ENCODE data around the gene NAB1.
"Not testable (repeated sequence)": the region's sequence is repeated elsewhere in the genome, so short reads cannot be mapped to it uniquely, and the experiment has no call there.

Gene NAB1

DNA sequence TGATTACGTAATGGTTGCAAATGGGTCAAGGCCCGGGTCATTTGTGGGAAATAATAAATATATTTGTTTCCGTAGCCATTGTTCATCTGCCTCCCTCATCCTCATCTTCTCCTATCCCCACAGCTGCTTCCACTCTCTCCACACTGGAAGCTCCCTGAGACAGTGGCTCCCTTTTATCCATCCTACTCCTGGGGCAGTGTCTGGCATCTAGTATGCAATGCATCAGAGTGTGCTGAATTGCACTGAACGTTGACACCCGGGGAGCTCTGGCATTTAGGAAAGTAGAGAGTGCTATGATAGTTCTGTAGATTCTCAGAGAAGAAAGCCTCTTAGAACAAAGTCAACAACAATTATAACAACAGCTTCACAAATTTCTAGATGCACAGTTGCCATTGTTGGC, 45.5 kb upstream of the NAB1 start:
- Histone ChIP-seq H3K4me2 (ENCODE audit: insufficient read depth, low read length) (no peak overlapping the region), H3K4me3 (ENCODE audit: low read depth in 1 of 2, low read length in 2 of 2) (no peak overlapping the region), H4K20me1 (ENCODE audit: insufficient read depth, low read length) (no peaks in the 10 kb centered on the region), H3K79me2 (ENCODE audit: insufficient read depth, low read length) (no peaks in the 10 kb centered on the region), H3K9me3 (ENCODE audit: insufficient read depth, low read length, severe bottlenecking) (no peaks in the 10 kb centered on the region), H3K27ac (ENCODE audit: low read length) (no peak overlapping the region), H3K4me1 (ENCODE audit: insufficient read depth, low read length) (peaks cover 6% of the 10 kb centered on the region; the same call in 1 of the 2 replicates), H3K9ac (ENCODE audit: low read depth, low read length) (no peak overlapping the region), H2AFZ (ENCODE audit: low read depth, low read length) (no peak overlapping the region), H3K36me3 (ENCODE audit: insufficient read depth, low read length) (no peaks in the 10 kb centered on the region), H3K27me3 (ENCODE audit: insufficient read depth, low read length, poor library complexity) (no peaks in the 10 kb centered on the region)
- DNase-seq (no peak), ATAC-seq (ENCODE audit: insufficient read depth, low read depth) (no peak)
- TF ChIP-seq, protein P1, sequence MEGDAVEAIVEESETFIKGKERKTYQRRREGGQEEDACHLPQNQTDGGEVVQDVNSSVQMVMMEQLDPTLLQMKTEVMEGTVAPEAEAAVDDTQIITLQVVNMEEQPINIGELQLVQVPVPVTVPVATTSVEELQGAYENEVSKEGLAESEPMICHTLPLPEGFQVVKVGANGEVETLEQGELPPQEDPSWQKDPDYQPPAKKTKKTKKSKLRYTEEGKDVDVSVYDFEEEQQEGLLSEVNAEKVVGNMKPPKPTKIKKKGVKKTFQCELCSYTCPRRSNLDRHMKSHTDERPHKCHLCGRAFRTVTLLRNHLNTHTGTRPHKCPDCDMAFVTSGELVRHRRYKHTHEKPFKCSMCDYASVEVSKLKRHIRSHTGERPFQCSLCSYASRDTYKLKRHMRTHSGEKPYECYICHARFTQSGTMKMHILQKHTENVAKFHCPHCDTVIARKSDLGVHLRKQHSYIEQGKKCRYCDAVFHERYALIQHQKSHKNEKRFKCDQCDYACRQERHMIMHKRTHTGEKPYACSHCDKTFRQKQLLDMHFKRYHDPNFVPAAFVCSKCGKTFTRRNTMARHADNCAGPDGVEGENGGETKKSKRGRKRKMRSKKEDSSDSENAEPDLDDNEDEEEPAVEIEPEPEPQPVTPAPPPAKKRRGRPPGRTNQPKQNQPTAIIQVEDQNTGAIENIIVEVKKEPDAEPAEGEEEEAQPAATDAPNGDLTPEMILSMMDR (IDR thresholded peaks at IDR 0.05; ENCODE audit: borderline replicate concordance, extremely low read depth, low read length, poor library complexity, severe bottlenecking), result no peak
- no peak for TF ChIP-seq EZH2 (IDR thresholded peaks at IDR 0.05; ENCODE audit: borderline replicate concordance, low read depth, low read length, severe bottlenecking)

DNA sequence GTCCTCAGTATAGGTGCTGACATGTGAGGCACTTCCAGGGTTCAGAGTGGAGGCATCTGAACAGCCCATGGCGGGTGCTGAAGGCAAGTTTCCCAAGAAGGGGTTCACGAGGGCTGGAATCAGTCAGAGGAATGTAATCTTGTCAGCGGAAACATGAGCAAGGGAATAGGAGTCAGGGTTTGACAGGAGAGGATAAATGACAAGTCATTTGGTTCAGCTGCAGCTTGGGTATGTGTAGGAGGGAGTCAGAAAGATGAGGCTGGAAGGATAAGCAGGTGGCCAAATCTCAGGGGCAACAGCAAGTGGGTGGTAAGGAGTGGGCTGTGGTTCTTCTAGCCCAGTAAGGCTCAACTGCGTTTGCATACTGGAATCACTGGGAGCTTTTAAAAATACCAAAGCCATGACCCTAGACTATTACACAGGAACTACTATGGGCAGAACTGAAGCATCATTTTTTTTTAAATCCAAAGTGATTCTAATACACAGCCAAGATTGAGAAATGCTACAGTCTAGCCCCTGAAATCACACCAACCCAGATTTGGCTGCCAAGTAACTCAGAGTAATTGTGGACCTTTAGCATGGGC, 41.8 kb upstream of the NAB1 start:
- Histone ChIP-seq H3K4me2 (ENCODE audit: insufficient read depth, low read length) (no peak overlapping the region), H3K79me2 (ENCODE audit: insufficient read depth, low read length) (no peaks in the 10 kb centered on the region), H3K36me3 (ENCODE audit: insufficient read depth, low read length) (no peaks in the 10 kb centered on the region), H2AFZ (ENCODE audit: low read depth, low read length) (no peak overlapping the region), H3K4me1 (ENCODE audit: insufficient read depth, low read length) (no peaks in the 10 kb centered on the region), H3K4me3 (ENCODE audit: low read depth in 1 of 2, low read length in 2 of 2) (no peak overlapping the region), H3K27me3 (ENCODE audit: insufficient read depth, low read length, poor library complexity) (no peaks in the 10 kb centered on the region), H3K9me3 (ENCODE audit: insufficient read depth, low read length, severe bottlenecking) (peaks cover 11% of the 10 kb centered on the region), H3K9ac (ENCODE audit: low read depth, low read length) (no peak overlapping the region), H4K20me1 (ENCODE audit: insufficient read depth, low read length) (no peaks in the 10 kb centered on the region), H3K27ac (ENCODE audit: low read length) (no peak overlapping the region)
- TF ChIP-seq, protein P1 (IDR thresholded peaks at IDR 0.05; ENCODE audit: borderline replicate concordance, extremely low read depth, low read length, poor library complexity, severe bottlenecking), result no peak
- TF ChIP-seq EZH2 (IDR thresholded peaks at IDR 0.05; ENCODE audit: borderline replicate concordance, low read depth, low read length, severe bottlenecking), result no peak
- ATAC-seq (ENCODE audit: insufficient read depth, low read depth) (no peak), DNase-seq (no peak)

DNA sequence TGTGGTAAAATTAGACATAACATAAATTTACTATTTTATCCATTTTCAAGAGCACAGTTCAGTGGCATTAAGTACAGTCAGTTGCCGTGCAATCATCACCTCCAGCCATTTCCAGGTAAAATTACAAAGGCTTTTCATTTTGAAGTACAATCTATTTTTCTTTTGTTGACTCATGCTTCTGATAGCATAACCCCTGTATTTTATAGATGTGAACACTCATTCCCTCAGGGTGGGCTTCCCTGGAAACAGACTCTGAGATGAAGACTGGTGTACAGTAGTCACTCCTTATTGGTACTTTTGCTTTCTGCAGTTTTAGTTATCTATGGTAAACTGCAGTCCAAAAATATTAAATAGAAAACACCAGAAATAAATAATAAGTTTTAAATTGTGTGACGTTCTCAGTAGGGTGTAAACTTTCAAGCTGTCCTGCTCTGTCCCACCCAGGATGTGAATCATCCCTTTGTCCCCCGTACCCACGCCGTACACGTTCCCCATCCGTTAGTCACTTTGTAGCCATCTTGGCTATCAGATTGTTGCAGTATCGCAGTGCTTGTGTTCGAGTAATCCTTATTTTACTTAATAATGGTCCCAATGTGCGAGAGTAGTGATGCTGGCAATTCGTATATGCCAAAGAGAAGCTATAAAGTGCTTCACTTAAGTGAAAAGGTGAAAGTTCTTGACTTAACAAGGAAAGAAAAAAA, 41.1 kb upstream of the NAB1 start:
- no peak overlapping the region for H2AFZ ChIP-seq (ENCODE audit: low read depth, low read length)

DNA sequence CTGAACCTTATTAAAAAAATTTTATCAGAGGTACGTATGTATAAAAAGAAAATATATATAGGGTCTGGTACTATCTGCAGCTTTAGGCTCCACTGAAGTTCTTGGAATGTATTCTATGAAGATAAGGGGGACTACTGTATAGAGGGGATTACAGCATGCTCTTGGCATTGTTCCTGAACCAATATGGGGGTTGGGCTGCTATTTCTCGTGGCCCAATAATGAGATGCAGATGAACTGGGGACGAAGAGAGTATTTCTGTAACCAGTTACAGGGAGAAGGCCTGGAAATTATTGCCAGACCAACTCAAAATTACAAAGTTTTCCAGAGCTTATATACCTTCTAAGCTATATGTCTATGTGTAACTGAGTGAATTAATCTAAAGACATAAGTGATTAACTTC, 40.0 kb upstream of the NAB1 start:
- not testable (repeated sequence) for H3K27ac ChIP-seq (ENCODE audit: low read length); H2AFZ ChIP-seq (ENCODE audit: low read depth, low read length); H3K9ac ChIP-seq (ENCODE audit: low read depth, low read length); DNase-seq; H3K27me3 ChIP-seq (ENCODE audit: insufficient read depth, low read length, poor library complexity); H3K4me3 ChIP-seq (ENCODE audit: low read depth in 1 of 2, low read length in 2 of 2); H3K4me1 ChIP-seq (ENCODE audit: insufficient read depth, low read length); H3K79me2 ChIP-seq (ENCODE audit: insufficient read depth, low read length); H3K36me3 ChIP-seq (ENCODE audit: insufficient read depth, low read length); ATAC-seq (ENCODE audit: insufficient read depth, low read depth); H4K20me1 ChIP-seq (ENCODE audit: insufficient read depth, low read length); H3K4me2 ChIP-seq (ENCODE audit: insufficient read depth, low read length)
- peaks cover 11% of the 10 kb centered on the region for H3K9me3 ChIP-seq (ENCODE audit: insufficient read depth, low read length, severe bottlenecking)

More for the DNA sequence above, 41.1 kb upstream of the NAB1 start:
- Histone ChIP-seq H3K27me3 (ENCODE audit: insufficient read depth, low read length, poor library complexity) (no peaks in the 10 kb centered on the region), H3K27ac (ENCODE audit: low read length) (no peak overlapping the region), H3K79me2 (ENCODE audit: insufficient read depth, low read length) (no peaks in the 10 kb centered on the region), H3K4me1 (ENCODE audit: insufficient read depth, low read length) (no peaks in the 10 kb centered on the region), H3K9ac (ENCODE audit: low read depth, low read length) (no peak overlapping the region), H3K4me2 (ENCODE audit: insufficient read depth, low read length) (no peak overlapping the region), H3K4me3 (ENCODE audit: low read depth in 1 of 2, low read length in 2 of 2) (no peak overlapping the region), H4K20me1 (ENCODE audit: insufficient read depth, low read length) (no peaks in the 10 kb centered on the region), H3K36me3 (ENCODE audit: insufficient read depth, low read length) (no peaks in the 10 kb centered on the region), H3K9me3 (ENCODE audit: insufficient read depth, low read length, severe bottlenecking) (peaks cover 11% of the 10 kb centered on the region)
- no peak for DNase-seq
- TF ChIP-seq, protein P1 (IDR thresholded peaks at IDR 0.05; ENCODE audit: borderline replicate concordance, extremely low read depth, low read length, poor library complexity, severe bottlenecking), result no peak
- no peak for TF ChIP-seq EZH2 (IDR thresholded peaks at IDR 0.05; ENCODE audit: borderline replicate concordance, low read depth, low read length, severe bottlenecking)
- no peak for ATAC-seq (ENCODE audit: insufficient read depth, low read depth)

DNA sequence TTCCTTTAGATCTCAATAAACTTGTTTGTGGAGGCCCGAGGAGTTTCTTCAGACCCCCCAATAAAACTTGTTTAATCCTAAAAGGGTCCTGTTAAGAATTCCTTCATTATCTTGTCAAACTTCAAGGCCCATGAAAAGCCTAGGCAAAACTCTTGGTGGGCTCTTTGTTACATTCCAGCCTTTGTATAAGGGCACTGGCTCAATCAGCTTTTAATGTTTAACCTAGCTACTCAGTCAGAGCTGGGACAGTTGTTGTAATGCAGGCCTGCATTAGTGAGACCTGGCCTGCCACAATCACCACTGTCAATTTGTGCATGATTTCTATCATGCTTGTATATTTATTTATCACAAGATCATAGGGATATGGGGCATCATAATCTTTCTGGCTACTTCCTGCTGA, 39.5 kb upstream of the NAB1 start:
- not testable (repeated sequence) for H3K9ac ChIP-seq (ENCODE audit: low read depth, low read length); H3K4me2 ChIP-seq (ENCODE audit: insufficient read depth, low read length); H3K4me3 ChIP-seq (ENCODE audit: low read depth in 1 of 2, low read length in 2 of 2); H3K79me2 ChIP-seq (ENCODE audit: insufficient read depth, low read length); H3K27ac ChIP-seq (ENCODE audit: low read length); H3K27me3 ChIP-seq (ENCODE audit: insufficient read depth, low read length, poor library complexity); H3K4me1 ChIP-seq (ENCODE audit: insufficient read depth, low read length); H2AFZ ChIP-seq (ENCODE audit: low read depth, low read length); H3K36me3 ChIP-seq (ENCODE audit: insufficient read depth, low read length); ATAC-seq (ENCODE audit: insufficient read depth, low read depth); DNase-seq; H4K20me1 ChIP-seq (ENCODE audit: insufficient read depth, low read length)
- H3K9me3 ChIP-seq (ENCODE audit: insufficient read depth, low read length, severe bottlenecking), result peaks cover 11% of the 10 kb centered on the region

DNA sequence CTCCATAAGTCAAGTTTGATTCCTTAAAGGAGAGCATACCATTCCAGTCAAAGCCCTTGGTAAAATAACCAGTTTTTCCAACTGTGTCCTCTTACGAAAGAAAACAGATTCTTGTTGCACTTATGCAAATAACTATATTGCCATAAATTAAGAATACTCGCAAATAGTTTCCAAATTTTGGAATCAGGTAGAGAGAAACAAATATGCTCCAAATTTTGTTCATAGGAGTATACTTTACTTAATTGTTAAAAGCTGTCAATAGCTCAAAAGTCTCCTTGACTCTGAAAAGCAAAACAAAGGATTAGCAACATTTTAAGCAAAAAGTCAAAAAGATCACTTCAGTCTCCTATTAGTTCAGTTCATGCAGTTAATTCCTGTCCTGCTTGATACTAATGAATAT, 38.4 kb upstream of the NAB1 start:
- not testable (repeated sequence) for H3K4me1 ChIP-seq (ENCODE audit: insufficient read depth, low read length); H3K27me3 ChIP-seq (ENCODE audit: insufficient read depth, low read length, poor library complexity)

More for the DNA sequence above, 38.4 kb upstream of the NAB1 start:
- H3K27ac ChIP-seq (ENCODE audit: low read length); H3K9ac ChIP-seq (ENCODE audit: low read depth, low read length); H3K36me3 ChIP-seq (ENCODE audit: insufficient read depth, low read length); H3K4me3 ChIP-seq (ENCODE audit: low read depth in 1 of 2, low read length in 2 of 2); DNase-seq; H4K20me1 ChIP-seq (ENCODE audit: insufficient read depth, low read length); H3K4me2 ChIP-seq (ENCODE audit: insufficient read depth, low read length); H2AFZ ChIP-seq (ENCODE audit: low read depth, low read length); ATAC-seq (ENCODE audit: insufficient read depth, low read depth); H3K79me2 ChIP-seq (ENCODE audit: insufficient read depth, low read length): not testable (repeated sequence)
- H3K9me3 ChIP-seq (ENCODE audit: insufficient read depth, low read length, severe bottlenecking), result peaks cover 11% of the 10 kb centered on the region
